Coronary artery (tissue), 2 donors: ENCODE measurements around the gene AOC2.

Source experiments
- DNase-seq: peaks from one replicate; pipeline ENCODE4 v3.0.0-alpha.2; 2017; ENCODE audit warnings: low spot score
- H3K27ac ChIP-seq, 2 donors: fragments of 200-600 bp; sonication (generic); one replicate each; pipeline ENCODE4 v1.5.1; 2016 to 2019
- H3K4me3 ChIP-seq: fragments of 200-600 bp; sonication (generic); 2 replicates; pipeline ENCODE4 v1.5.1; 2016; ENCODE audit warnings: mild to moderate bottlenecking, moderate library complexity
- TF ChIP-seq, protein P1 (sequence below): fragments of 200-600 bp; sonication (generic); IDR thresholded peaks from one replicate; pipeline ENCODE4 v1.5.1; 2019; ENCODE audit warnings: antibody characterized with exemption

The AOC2 gene

DNA sequence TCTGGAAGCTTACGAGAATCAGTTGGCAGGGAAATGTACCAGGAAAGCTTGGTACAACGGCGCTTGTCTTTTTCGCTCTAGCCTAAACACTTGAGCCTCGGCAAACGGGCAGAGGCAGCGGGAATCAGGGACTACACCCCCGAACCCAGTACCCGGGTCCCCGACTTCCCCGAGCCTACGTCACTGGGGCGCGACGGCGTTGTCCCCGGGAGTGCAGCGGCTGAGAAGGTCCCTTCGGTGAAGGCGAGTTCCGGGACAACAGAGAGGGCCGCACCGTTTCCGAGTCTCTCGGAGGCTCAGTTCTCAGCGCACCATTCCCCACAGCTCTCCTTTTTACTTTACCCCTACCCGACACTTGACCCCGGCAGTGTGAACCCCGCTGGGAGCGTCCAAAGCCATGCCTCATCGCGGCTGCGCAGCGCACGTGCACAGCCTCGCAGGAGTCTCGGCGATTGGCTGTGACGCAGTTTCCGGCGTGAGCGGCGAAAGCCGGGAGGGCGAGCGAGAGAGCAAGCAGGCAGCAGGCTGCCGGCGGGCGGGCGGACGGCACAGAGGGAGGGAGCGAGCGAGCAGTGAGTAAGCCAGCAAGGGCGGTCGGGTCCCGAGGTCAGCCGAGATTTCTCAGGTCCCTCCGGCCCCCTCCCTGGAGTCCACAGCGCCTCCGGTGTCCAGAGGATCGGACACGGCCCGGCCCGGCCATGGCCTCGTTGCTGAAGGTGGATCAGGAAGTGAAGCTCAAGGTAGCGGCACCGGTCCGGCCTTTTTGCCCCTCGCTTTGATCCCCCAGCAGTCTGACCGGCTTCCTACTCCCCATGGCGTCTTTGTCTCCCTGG, 11.2 kb upstream of the AOC2 start, which contains the start of gene PSME3:
Gene PSME3 (plus strand): TSS at position 464 of the 833 bp plus-strand sequence. CDS start 235 bp downstream, at position 699.
- peak; percentile 94 for DNase-seq
- H3K4me3 ChIP-seq: peak within 1 kb of the TSS; percentile 81
- TF ChIP-seq, protein P1, sequence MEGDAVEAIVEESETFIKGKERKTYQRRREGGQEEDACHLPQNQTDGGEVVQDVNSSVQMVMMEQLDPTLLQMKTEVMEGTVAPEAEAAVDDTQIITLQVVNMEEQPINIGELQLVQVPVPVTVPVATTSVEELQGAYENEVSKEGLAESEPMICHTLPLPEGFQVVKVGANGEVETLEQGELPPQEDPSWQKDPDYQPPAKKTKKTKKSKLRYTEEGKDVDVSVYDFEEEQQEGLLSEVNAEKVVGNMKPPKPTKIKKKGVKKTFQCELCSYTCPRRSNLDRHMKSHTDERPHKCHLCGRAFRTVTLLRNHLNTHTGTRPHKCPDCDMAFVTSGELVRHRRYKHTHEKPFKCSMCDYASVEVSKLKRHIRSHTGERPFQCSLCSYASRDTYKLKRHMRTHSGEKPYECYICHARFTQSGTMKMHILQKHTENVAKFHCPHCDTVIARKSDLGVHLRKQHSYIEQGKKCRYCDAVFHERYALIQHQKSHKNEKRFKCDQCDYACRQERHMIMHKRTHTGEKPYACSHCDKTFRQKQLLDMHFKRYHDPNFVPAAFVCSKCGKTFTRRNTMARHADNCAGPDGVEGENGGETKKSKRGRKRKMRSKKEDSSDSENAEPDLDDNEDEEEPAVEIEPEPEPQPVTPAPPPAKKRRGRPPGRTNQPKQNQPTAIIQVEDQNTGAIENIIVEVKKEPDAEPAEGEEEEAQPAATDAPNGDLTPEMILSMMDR: no peak
- peak within 1 kb of the TSS; percentile 84 to 86 for H3K27ac ChIP-seq

DNA sequence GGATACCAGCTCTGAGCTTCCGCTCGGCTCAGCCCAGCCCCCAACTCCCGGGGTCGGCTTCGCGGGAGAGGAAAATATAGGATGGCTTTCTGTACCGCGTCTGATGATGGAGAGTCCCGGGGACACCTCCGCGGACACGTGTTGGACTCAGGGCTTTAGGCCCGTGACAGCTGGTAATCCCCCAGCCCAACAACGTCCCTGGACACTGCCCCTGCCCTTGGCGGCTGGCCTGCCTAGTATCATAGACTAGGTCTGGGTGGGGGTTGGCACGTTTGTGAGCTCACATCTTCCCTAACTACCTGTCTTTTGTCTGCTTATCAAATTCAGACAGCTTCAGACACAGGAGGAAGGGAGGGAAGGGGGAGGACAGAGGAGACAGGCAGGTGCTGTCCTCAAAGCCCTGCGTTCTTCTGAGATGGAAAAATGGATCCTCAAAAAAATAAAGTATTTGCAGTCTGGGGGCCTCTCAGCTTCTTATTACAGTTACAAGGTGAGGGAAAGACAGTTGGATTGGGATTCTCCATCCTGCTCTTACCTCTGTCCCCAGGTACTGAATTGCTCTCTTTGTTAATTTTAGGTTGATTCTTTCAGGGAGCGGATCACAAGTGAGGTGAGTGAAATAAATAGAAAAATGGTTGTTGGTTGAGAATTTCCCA, 10.5 kb upstream of the AOC2 start:
- Histone ChIP-seq H3K4me3 (peak overlapping the region; percentile 81), H3K27ac (peak overlapping the region; percentile 84 to 86)
- DNase-seq: peak; percentile 72
- TF ChIP-seq, protein P1: no peak

DNA sequence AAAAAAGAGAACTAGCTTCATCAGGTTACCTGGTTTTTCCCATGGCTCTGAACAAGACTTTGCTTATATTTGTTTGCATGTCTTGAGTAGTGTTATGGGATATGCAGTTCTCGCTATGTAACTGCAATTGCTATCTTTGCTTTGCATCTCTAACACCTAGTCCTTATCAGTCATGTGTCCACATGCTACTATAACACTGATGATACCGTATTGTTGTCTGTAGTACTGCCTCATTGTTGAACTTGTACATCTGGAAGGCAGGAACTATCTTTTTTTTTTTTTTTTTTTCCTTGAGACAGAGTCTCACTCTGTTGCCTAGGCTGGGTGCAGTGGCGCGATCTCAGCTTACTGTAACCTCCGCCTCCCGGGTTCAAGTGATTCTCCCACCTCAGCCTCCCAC, 8.6 kb upstream of the AOC2 start:
- DNase-seq: no peak
- TF ChIP-seq, protein P1: no peak
- Histone ChIP-seq H3K4me3 (no peak overlapping the region), H3K27ac (no peak overlapping the region)

DNA sequence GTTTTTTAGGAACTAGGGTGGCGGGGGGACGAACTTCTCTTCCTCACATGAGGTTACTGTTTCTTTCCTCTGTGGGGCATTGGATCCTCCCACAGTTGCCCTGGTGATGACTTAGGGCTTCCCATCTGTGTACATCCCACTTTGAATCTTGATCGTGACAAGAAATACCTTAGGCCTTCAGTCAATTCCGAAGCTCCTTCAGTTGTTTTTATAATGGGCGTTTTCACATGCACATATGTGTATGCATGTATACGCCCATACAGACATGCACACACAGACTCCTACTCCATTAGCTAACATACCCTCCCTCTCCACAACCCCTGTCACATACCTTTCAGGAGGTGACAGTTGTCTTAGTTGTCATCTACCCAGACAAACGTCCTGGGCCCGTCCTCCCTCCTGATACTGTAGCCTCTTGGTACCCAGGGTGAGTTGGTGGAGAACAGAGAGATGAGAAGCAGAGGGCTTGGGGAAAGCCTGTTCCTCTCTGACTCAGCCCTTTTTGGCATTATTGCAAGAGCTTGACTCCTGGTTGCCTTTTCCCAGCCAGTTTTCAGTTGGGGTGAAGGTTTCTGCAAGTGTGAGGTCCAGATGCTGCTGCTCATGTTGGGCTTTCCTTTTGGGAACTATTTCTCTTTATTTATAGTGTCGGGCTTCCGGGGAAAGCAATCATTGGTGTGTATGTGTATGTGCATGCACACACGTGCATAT, 2.2 kb upstream of the AOC2 start:
- DNase-seq: peak; percentile 29
- Histone ChIP-seq H3K27ac (no peak overlapping the region), H3K4me3 (no peak overlapping the region)
- TF ChIP-seq, protein P1: no peak

DNA sequence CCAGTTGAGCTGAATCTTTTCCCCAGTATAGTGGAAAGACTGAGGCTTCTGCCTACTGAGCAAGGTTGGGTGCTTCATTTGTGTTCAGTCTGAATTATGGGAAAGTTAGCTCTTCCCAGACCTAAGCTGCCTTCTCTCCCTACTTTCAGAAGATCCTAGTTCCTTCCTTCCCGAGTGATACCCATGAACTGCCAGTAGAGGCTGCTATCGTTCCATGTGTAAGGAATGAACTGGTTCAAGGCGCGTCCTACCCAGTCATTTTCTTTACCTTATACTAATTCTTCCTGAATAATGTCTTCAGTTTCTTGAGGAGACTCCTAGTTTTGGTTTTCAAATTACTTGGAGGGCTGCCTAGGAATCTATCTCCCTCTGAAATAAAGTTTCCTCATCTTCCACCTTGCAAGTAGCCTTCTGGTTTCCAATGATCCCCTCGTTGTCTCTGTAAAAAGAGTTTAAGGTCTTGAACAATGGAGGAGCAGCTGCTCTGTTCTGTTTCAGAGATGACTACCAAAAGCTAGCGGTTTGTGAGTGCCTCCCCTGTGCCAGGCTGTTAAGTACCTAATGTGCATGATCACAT, 934 bp upstream of the AOC2 start:
- TF ChIP-seq, protein P1: peak; percentile 87
- Histone ChIP-seq H3K27ac (peak overlapping the region in 1 of 2 donors; percentile 49), H3K4me3 (no peak overlapping the region)
- no peak for DNase-seq

DNA sequence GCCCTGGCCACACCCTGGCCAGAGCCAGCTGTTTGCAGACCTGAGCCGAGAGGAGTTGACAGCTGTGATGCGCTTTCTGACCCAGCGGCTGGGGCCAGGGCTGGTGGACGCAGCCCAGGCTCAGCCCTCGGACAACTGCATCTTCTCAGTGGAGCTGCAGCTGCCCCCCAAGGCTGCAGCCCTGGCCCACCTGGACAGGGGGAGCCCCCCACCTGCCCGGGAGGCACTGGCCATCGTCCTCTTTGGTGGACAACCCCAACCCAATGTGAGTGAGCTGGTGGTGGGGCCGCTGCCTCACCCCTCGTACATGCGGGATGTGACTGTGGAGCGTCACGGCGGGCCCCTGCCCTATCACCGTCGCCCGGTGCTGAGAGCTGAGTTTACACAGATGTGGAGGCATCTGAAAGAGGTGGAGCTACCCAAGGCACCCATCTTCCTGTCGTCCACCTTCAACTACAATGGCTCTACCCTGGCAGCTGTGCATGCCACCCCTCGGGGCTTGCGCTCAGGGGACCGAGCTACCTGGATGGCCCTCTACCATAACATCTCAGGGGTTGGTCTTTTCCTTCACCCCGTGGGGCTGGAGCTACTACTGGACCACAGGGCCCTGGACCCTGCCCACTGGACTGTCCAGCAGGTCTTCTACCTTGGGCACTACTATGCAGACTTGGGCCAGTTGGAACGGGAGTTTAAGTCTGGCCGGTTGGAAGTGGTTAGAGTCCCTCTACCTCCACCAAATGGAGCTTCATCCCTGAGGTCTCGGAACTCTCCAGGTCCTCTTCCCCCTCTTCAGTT, 578 bp downstream of the AOC2 start:
- TF ChIP-seq, protein P1: no peak
- no peak overlapping the region for H3K4me3 ChIP-seq
- H3K27ac ChIP-seq: peak overlapping the region in 1 of 2 donors; percentile 49
- peak; percentile 70 for DNase-seq
